Measurements from ENCODE around the gene PDE3A.

Gene PDE3A

DNA sequence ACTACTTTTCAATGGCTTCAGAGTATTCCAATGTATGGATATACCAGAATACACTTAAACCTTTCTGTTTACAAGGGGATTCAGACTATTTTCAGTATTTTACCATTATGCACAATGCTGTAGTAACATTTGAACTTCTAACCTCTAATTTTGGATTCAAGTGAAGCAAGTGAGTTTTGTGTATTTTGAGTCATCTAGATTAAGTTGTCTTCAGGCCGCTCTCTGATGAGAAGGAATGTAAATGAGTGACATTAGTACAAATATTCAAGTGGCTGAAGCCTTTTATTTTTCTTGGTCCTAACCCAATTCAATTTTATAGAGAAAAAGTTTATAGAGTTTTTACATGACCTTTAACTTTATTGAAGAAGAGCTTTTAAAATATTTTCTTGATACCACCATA, 125.6 kb downstream of the PDE3A start:
- no peak for DNase-seq (ENCODE audit: low read depth)
- H3K4me3 ChIP-seq (ENCODE audit: low read depth, low read length) = no peak overlapping the region
- TF ChIP-seq, protein P1, sequence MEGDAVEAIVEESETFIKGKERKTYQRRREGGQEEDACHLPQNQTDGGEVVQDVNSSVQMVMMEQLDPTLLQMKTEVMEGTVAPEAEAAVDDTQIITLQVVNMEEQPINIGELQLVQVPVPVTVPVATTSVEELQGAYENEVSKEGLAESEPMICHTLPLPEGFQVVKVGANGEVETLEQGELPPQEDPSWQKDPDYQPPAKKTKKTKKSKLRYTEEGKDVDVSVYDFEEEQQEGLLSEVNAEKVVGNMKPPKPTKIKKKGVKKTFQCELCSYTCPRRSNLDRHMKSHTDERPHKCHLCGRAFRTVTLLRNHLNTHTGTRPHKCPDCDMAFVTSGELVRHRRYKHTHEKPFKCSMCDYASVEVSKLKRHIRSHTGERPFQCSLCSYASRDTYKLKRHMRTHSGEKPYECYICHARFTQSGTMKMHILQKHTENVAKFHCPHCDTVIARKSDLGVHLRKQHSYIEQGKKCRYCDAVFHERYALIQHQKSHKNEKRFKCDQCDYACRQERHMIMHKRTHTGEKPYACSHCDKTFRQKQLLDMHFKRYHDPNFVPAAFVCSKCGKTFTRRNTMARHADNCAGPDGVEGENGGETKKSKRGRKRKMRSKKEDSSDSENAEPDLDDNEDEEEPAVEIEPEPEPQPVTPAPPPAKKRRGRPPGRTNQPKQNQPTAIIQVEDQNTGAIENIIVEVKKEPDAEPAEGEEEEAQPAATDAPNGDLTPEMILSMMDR (IDR thresholded peaks at IDR 0.05; ENCODE audit: control insufficient read depth, extremely low read depth, insufficient read depth) = no peak

DNA sequence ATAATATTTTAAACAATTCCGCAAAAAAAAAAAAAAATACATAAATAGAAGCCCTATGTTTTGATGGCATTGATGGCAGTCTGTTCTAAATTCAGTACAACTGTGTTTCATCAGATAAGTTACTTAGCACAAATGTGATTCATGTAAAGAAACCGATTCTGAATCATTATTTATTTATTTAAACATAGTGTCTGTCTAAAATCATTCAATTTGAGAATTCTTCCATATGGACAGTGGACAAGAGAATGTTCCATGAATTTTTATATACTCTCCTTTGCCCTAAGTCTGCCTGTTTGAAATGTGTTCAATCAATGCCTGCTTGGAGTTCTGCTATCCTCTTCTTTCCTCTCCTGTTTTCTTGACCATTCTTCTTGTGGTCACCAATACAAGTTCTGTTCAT, 126.5 kb downstream of the PDE3A start:
- no peak overlapping the region for H3K4me3 ChIP-seq (ENCODE audit: low read depth, low read length)
- TF ChIP-seq, protein P1 (IDR thresholded peaks at IDR 0.05; ENCODE audit: control insufficient read depth, extremely low read depth, insufficient read depth) = no peak
- no peak for DNase-seq (ENCODE audit: low read depth)

DNA sequence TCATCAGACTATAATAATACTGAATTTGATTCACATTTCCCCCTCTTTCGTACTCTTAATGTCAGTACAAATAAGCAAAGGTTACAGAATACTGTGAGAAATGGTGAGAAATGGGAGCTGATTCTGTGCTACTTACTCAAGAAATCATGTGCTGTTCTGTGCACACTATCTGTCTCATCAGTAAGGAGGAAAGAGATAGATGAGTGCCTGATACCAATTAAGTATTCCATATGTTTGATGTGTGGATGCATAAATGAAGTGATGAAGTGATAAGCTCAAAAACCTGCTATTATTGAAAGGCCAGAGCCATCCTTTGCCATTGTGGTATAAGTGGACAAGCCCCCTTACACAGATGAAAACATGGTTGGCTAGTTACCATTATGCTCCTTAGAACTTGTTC, 127.7 kb downstream of the PDE3A start:
- TF ChIP-seq, protein P1 (IDR thresholded peaks at IDR 0.05; ENCODE audit: control insufficient read depth, extremely low read depth, insufficient read depth) = no peak
- no peak for DNase-seq (ENCODE audit: low read depth)
- no peak overlapping the region for H3K4me3 ChIP-seq (ENCODE audit: low read depth, low read length)

DNA sequence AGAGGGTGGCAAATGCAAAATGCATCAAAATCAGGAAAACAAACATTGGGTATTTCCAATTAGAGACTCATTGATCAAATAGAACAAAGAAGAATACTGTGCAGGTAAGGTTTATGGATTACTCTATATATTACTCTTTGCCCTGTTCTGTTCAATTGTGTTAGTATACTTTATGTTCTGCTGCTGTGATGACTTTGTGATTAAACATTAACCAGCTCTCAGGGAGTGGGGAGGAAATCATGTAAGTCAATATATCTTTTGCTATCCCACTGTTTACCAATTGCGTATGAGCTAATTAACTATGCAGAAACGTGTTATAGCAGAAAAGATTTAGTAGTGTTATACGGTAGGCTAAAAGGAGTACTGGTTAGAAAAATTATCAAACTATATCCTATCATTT, 129.4 kb downstream of the PDE3A start:
- no peak for DNase-seq (ENCODE audit: low read depth)
- TF ChIP-seq, protein P1 (IDR thresholded peaks at IDR 0.05; ENCODE audit: control insufficient read depth, extremely low read depth, insufficient read depth) = no peak

DNA sequence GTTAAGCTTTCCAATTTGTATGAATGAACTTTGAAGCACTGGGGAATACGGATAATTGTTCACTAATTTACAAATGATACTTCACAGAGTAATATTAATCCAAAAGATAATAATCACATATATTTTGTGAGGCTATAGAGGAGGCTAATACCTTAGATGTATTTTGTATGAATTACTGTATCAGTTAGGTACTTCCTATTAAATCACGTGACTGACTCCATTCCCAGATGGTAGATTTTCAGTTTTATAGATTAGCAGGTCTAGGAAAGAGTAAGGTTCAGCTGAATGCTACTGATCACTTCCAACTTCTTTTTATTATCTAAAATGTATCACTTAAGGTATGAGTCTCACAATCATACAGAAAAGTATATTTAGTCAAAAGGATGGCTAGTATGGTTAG, 133.6 kb downstream of the PDE3A start:
- TF ChIP-seq, protein P1 (IDR thresholded peaks at IDR 0.05; ENCODE audit: control insufficient read depth, extremely low read depth, insufficient read depth) = no peak
- no peak overlapping the region for H3K4me3 ChIP-seq (ENCODE audit: low read depth, low read length)
- DNase-seq (ENCODE audit: low read depth) = no peak

More for the DNA sequence above, 129.4 kb downstream of the PDE3A start:
- H3K4me3 ChIP-seq (ENCODE audit: low read depth, low read length) = no peak overlapping the region

DNA sequence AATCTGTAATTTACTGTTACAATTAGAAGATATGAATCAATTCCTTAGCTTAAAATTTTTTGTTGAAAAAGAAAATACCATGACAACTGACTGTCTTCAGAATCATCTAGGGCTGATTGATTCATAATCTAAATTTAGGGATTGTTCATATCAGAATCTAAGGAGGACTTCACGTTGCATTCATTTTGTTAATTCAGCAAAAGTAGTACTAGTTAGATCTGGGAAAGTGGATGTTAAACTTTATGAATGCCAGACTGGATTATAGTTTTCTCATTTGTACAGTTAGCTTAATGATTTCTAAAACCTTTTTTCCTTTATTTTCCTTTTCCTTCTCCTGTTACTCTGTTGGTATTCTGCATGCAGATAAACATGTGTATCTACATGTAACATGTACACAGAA, 135.5 kb downstream of the PDE3A start:
- no peak for DNase-seq (ENCODE audit: low read depth)
- TF ChIP-seq, protein P1 (IDR thresholded peaks at IDR 0.05; ENCODE audit: control insufficient read depth, extremely low read depth, insufficient read depth) = no peak
- no peak overlapping the region for H3K4me3 ChIP-seq (ENCODE audit: low read depth, low read length)

DNA sequence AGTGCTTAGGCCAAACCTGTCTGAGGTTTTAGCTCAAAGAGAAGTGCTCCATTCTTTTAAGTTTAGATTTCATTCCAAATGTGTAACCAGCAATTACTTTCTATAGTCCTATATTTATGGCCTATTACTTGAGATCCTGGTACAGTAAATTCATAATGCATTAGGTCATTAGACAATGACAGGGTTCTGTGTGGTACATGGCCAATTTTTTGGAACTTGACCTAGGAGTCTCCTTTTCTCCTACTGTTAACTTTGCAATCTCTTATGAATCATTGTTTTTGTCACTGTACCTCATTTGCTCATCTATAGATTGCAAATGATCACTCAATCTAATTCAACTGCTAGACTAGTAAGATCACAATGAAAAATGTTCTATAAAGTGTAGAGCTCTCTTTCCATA, 136.7 kb downstream of the PDE3A start:
- H3K4me3 ChIP-seq (ENCODE audit: low read depth, low read length) = no peak overlapping the region
- TF ChIP-seq, protein P1 (IDR thresholded peaks at IDR 0.05; ENCODE audit: control insufficient read depth, extremely low read depth, insufficient read depth) = no peak
- no peak for DNase-seq (ENCODE audit: low read depth)
